Heart left ventricle (tissue), 16 donors: Measurements from ENCODE around the gene ARHGAP24. TPM values are rescaled to one million over a fixed set of nuclear protein-coding genes. Genes with fewer than 3 reads are reported as not detected.

ENCODE experiments used
- ATAC-seq, 4 donors: fragments of 200-7000 bp; cut with Tn5 transposase; one replicate each; pipeline ENCODE4 v1.9.1; 2020 to 2022; ENCODE audit warnings: moderate library complexity in 4 of 4, mild to moderate bottlenecking in 3 of 4, moderate number of reproducible peaks in 1 of 4
- DNase-seq, 5 donors: peaks; one replicate each; pipeline ENCODE4 v3.0.0-alpha.2; 2020
- H3K27ac ChIP-seq, 12 donors: fragments of 200-600 bp; sonication (generic) in 4 of 12; one replicate each; pipeline versions ENCODE4 v1.5.0 to v1.8.0; 2016 to 2022; ENCODE audit warnings: mild to moderate bottlenecking in 2 of 12
- H3K27me3 ChIP-seq, 9 donors: fragments of 200-600 bp; sonication (generic) in 2 of 9; one replicate each; pipeline versions ENCODE4 v1.5.1 to v1.8.0; 2016 to 2022; ENCODE audit warnings: mild to moderate bottlenecking in 3 of 9
- H3K36me3 ChIP-seq, 9 donors: fragments of 200-600 bp; sonication (generic) in 2 of 9; one replicate each; pipeline versions ENCODE4 v1.5.0 to v1.8.0; 2018 to 2022; ENCODE audit warnings: mild to moderate bottlenecking in 2 of 9
- H3K4me1 ChIP-seq, 12 donors: fragments of 200-600 bp; sonication (generic) in 4 of 12; one replicate each; pipeline versions ENCODE4 v1.5.0 to v1.8.0; 2016 to 2022; ENCODE audit warnings: mild to moderate bottlenecking in 3 of 12
- H3K4me3 ChIP-seq, 12 donors: fragments of 200-600 bp; sonication (generic) in 4 of 12; one replicate each; pipeline versions ENCODE4 v1.5.0 to v1.8.0; 2017 to 2022; ENCODE audit warnings: mild to moderate bottlenecking in 9 of 12, moderate library complexity in 4 of 12
- H3K9me3 ChIP-seq, 12 donors: fragments of 200-600 bp; sonication (generic) in 4 of 12; one replicate each; pipeline versions ENCODE4 v1.5.0 to v1.8.0; 2016 to 2022; ENCODE audit warnings: mild to moderate bottlenecking in 1 of 12
- CTCF ChIP-seq, 12 donors: fragments of 200-600 bp; sonication (generic) in 4 of 12; IDR thresholded peaks; one replicate each; pipeline versions ENCODE4 v1.5.0 to v1.8.0; 2018 to 2022; ENCODE audit warnings: antibody characterized with exemption in 12 of 12, mild to moderate bottlenecking in 5 of 12
- POLR2A ChIP-seq, 2 donors: fragments of 450-650 bp; IDR thresholded peaks; one replicate each; pipeline ENCODE4 v1.6.1; 2017; ENCODE audit warnings: antibody characterized with exemption in 2 of 2, mild to moderate bottlenecking in 2 of 2, moderate library complexity in 2 of 2
- WGBS, 4 donors: extraction: QIAGEN DNeasy Blood & Tissue Kit in 2 of 4; methylation state at CpG; one replicate each; pipeline versions ENCODE4 v1.1.5 to v1.1.7; 2013 to 2018; 5-methylcytosine and 5-hydroxymethylcytosine counted together
- intact Hi-C, 10 donors: fragments of 100-400 bp; cut with DNase I; formaldehyde crosslinking; loops; one replicate each; pipeline versions ENCODE4 v1.11.1 to v1.14.2; 2022
- polyA plus RNA-seq, 2 donors: library from polyadenylated mRNA; stranded (reverse); fragments of 200-250 nt; gene quantifications; one replicate each; pipeline ENCODE4 v1.2.3, GENCODE V29; 2013
- total RNA-seq, 9 donors: library from RNA; depleted of rRNA in 2 of 9; stranded (reverse); fragments of >200 nt in 2 of 9; fragmentation: NEBNext Ultra II Directional in 3 of 9; extraction: Animal tissue kit (Norgen Biotek cat#: 25700) in 3 of 9; gene quantifications; one replicate each; pipeline versions ENCODE4 v1.1.0 to v1.2.4, GENCODE V29; 2016 to 2023
- donor health status: ischemic (EF 13 %, LVEDD 7.1; RV severe dilation, severe dysfunction).
- donor health status: healthy with polysubstance abuse.
- donor health status: DM: no; HTN: yes; CAD: no.
- donor health status: DM: no; HTN: no; CAD: no.
- donor health status: ischemic (EF 25% LVEDD 6.9; RV normal size, moderate dysfunction).
- donor health status: ischemic (EF 25% LVEDD 5.7; RV mildly dilated, moderate dysfunction).
- donor health status: healthy.
- donor health status: DM: yes; HTN: yes; CAD: no.
- donor health status: ischemic (EF 35%, LVEDD 5.7; RV mildly dilated, moderate dysfunction).
- donor health status: nonischemic (EF 11% LVEDD 7.7; RV severe dilation, severe dysfunction).
- donor health status: DM: yes; HTN: yes; CAD: no.
- donor health status: PGD.
- donor health status: ischemic (EF 29% LVEDD 5.4; RV normal size, mild dysfunction).
- donor health status: nonischemic (EF 23%, LVEDD 6.1; RV moderate dilation, normal function).

The ARHGAP24 gene
- total and polyA plus RNA-seq, 11 donors = 4.5 to 36.9 (median 18.9) TPM

- ATAC-seq (no peak), DNase-seq (no peak)
- TF ChIP-seq CTCF (IDR thresholded peaks at IDR 0.05) = no peak
- TF ChIP-seq POLR2A (IDR thresholded peaks at IDR 0.05) = no peak
- Histone ChIP-seq H3K27me3 (no peaks in the 10 kb centered on the region), H3K4me1 (peaks cover 0 to 10% (median 0%) of the 10 kb centered on the region in 12 donors), H3K9me3 (peaks cover 0 to 4% (median 0%) of the 10 kb centered on the region in 12 donors), H3K36me3 (no peaks in the 10 kb centered on the region), H3K4me3 (no peak overlapping the region), H3K27ac (no peak overlapping the region)
- intact Hi-C loops = no loop called here
Measured at GRCh38 chr4:85455942-85456341, 19.0 kb upstream of the ARHGAP24 start.

- Histone ChIP-seq H3K4me3 (no peak overlapping the region), H3K27me3 (no peaks in the 10 kb centered on the region), H3K4me1 (peaks cover 0 to 8% (median 0%) of the 10 kb centered on the region in 12 donors), H3K9me3 (peaks cover 0 to 4% (median 0%) of the 10 kb centered on the region in 12 donors), H3K27ac (peak overlapping the region in 1 of 12 donors; percentile 3), H3K36me3 (no peaks in the 10 kb centered on the region)
- ATAC-seq (peak in 2 of 4 donors; percentile 49 to 51), DNase-seq (no peak)
- TF ChIP-seq POLR2A (IDR thresholded peaks at IDR 0.05) = no peak
- TF ChIP-seq CTCF (IDR thresholded peaks at IDR 0.05) = no peak
- intact Hi-C loops = no loop called here
- 71 to 79% (median 75%) methylated on average over 5 of the region's 5 CpGs for WGBS, 4 donors
Measured at GRCh38 chr4:85457752-85458467, 17.0 kb upstream of the ARHGAP24 start.

- no peak for DNase-seq
- Histone ChIP-seq H3K9me3 (peaks cover 0 to 4% (median 0%) of the 10 kb centered on the region in 12 donors), H3K4me3 (no peak overlapping the region), H3K4me1 (peaks cover 0 to 8% (median 0%) of the 10 kb centered on the region in 12 donors), H3K27me3 (no peaks in the 10 kb centered on the region), H3K36me3 (no peaks in the 10 kb centered on the region), H3K27ac (no peak overlapping the region)
- no peak for TF ChIP-seq CTCF (IDR thresholded peaks at IDR 0.05)
- TF ChIP-seq POLR2A (IDR thresholded peaks at IDR 0.05) = no peak
- intact Hi-C loops = no loop called here
- 64 to 81% (median 76%) methylated on average over 1 of the region's 1 CpG for WGBS, 4 donors
- ATAC-seq = no peak
Measured at GRCh38 chr4:85459736-85460135, 15.2 kb upstream of the ARHGAP24 start.

GRCh38 chr4:85474356-85474755, 594 bp upstream of the ARHGAP24 start:
- WGBS, 4 donors = 67 to 80% (median 74%) methylated on average over 4 of the region's 4 CpGs
- H3K27ac ChIP-seq = peak overlapping the region in 11 of 12 donors; percentile 47 to 90 (median 83)
- ATAC-seq = no peak

More at GRCh38 chr4:85474356-85474755, 594 bp upstream of the ARHGAP24 start:
- Histone ChIP-seq H3K9me3 (no peaks in the 10 kb centered on the region), H3K27me3 (no peaks in the 10 kb centered on the region), H3K4me3 (peak overlapping the region in 10 of 12 donors; percentile 60 to 85 (median 72)), H3K4me1 (peaks cover 0 to 28% (median 7%) of the 10 kb centered on the region in 12 donors), H3K36me3 (no peaks in the 10 kb centered on the region)
- intact Hi-C loops = loop anchor here in 3 of 10 donors (2.0 to 10.0 kb wide), 4 partner anchors 42 to 270 kb away; no protein-coding TSS in a partner anchor
- no peak for DNase-seq
- no peak for TF ChIP-seq POLR2A (IDR thresholded peaks at IDR 0.05)
- TF ChIP-seq CTCF (IDR thresholded peaks at IDR 0.05) = no peak
